B cell (primary cell): ENCODE results near the gene DSCAML1.

Experiments
- CTCF ChIP-seq: fragments of 200-600 bp; IDR thresholded peaks from one replicate; pipeline ENCODE4 v1.8.0; 2022; ENCODE audit warnings: antibody characterized with exemption, mild to moderate bottlenecking
- EZH2 ChIP-seq: IDR thresholded peaks from 2 replicates; pipeline ENCODE4 v1.6.1; 2012; ENCODE audit warnings: borderline replicate concordance, low read depth, mild to moderate bottlenecking, moderate library complexity, low read length; ENCODE audit not compliant: insufficient read depth, poor library complexity, severe bottlenecking

DNA sequence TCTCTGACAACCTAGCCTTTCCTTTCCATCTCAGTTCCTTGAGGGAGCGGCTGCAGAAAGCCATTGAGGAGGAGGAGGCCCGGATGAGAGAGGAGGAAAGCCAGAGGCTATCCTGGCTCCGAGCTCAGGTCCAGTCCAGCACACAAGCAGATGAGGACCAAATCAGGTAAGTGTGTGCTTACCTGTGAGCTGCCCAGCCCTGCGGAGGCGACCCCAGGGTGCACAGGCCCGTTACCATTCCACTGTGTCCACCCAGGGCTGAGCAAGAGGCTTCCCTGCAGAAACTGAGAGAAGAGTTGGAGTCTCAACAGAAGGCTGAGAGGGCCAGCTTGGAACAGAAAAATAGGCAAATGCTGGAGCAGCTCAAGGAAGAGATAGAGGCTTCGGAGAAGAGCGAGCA is 406.3 kb downstream of the DSCAML1 start:
- no peak for TF ChIP-seq CTCF
- no peak for TF ChIP-seq EZH2
